IMR-90 (cell line): ENCODE data around the gene IAPP. TPM values are rescaled to one million over a fixed set of nuclear protein-coding genes. Genes with fewer than 3 reads are reported as not detected.

Experiments
- ATAC-seq: fragments of 200-7000 bp; cut with Tn5 transposase; 2 replicates; pipeline ENCODE4 v1.9.1; 2020; ENCODE audit warnings: low read depth, mild to moderate bottlenecking, moderate library complexity
- BruUV-seq: library from RNA; stranded (reverse); fragments of 400-500 nt; replicated peaks from 2 replicates; lab custom pipeline; 2021; lab: Mats Ljungman, UMichigan
- CTCF ChIA-PET: fragments of 300-600 bp; formaldehyde crosslinking; extraction: SDS; loops from one replicate; lab custom pipeline; 2021; ENCODE audit warnings: antibody characterized with exemption; lab: Yijun Ruan, JAX
- POLR2A ChIA-PET: fragments of 300-600 bp; sonication (Branson Sonifier 250); formaldehyde crosslinking; loops from one replicate; lab custom pipeline; 2022; ENCODE audit warnings: antibody characterized with exemption; ENCODE audit not compliant: unreplicated experiment; lab: Charles Lee
- DNase-seq: peaks from one replicate; pipeline ENCODE4 v3.0.0; 2013
- H2AFZ ChIP-seq: replicated peaks from 2 replicates; pipeline ENCODE3; 2013; ENCODE audit warnings: low read length, mild to moderate bottlenecking; ENCODE audit not compliant: poor library complexity
- H2AK5ac ChIP-seq: 2 replicates; pipeline ENCODE4 v1.6.1; 2013; ENCODE audit warnings: low read depth, low read length, inconsistent platforms
- H2AK9ac ChIP-seq: replicated peaks from 2 replicates; pipeline ENCODE3; 2013; ENCODE audit warnings: mild to moderate bottlenecking, low read depth, low read length, moderate library complexity; ENCODE audit not compliant: poor library complexity
- H2BK120ac ChIP-seq: 2 replicates; pipeline ENCODE4 v1.6.1; 2013; ENCODE audit warnings: low read depth, low read length, inconsistent platforms
- H2BK15ac ChIP-seq: 3 replicates; pipeline ENCODE4 v1.6.1; 2013; ENCODE audit warnings: low read depth, low read length, inconsistent platforms
- H2BK20ac ChIP-seq: 2 replicates; pipeline ENCODE4 v1.6.1; 2013; ENCODE audit warnings: low read depth, mild to moderate bottlenecking, inconsistent platforms, low read length, moderate library complexity
- H2BK5ac ChIP-seq: 2 replicates; pipeline ENCODE4 v1.6.1; 2013; ENCODE audit warnings: mild to moderate bottlenecking, low read depth, low read length, inconsistent platforms; ENCODE audit not compliant: poor library complexity, severe bottlenecking
- H3K14ac ChIP-seq: replicated peaks from 2 replicates; pipeline ENCODE4 v1.6.1; 2013; ENCODE audit warnings: low read depth, low read length, inconsistent platforms
- H3K18ac ChIP-seq: 2 replicates; pipeline ENCODE4 v1.6.1; 2013; ENCODE audit warnings: low read depth, low read length, control low read depth
- H3K23ac ChIP-seq: 2 replicates; pipeline ENCODE4 v1.6.1; 2013; ENCODE audit warnings: low read depth, low read length, inconsistent platforms
- H3K27ac ChIP-seq: 2 replicates; pipeline ENCODE4 v1.5.1; 2013; ENCODE audit warnings: mild to moderate bottlenecking, control low read depth, low read length; ENCODE audit not compliant: insufficient read depth
- H3K27me3 ChIP-seq: 2 replicates; pipeline ENCODE4 v1.6.1; 2013; ENCODE audit warnings: low read length; ENCODE audit not compliant: control insufficient read depth, insufficient read depth
- H3K36me3 ChIP-seq: 2 replicates; pipeline ENCODE4 v1.6.1; 2013; ENCODE audit warnings: low read length, mixed read lengths; ENCODE audit not compliant: control insufficient read depth, insufficient read depth
- H3K4ac ChIP-seq: 2 replicates; pipeline ENCODE4 v1.6.1; 2013; ENCODE audit warnings: low read depth, low read length, inconsistent platforms
- H3K4me1 ChIP-seq: 2 replicates; pipeline ENCODE4 v1.6.1; 2013; ENCODE audit warnings: low read length, mixed read lengths; ENCODE audit not compliant: control insufficient read depth, insufficient read depth
- H3K4me2 ChIP-seq: 2 replicates; pipeline ENCODE4 v1.6.1; 2013; ENCODE audit warnings: low read depth, mild to moderate bottlenecking, control low read depth, low read length, moderate library complexity
- H3K4me3 ChIP-seq: 2 replicates; pipeline ENCODE4 v1.5.1; 2013; ENCODE audit warnings: low read depth, mild to moderate bottlenecking, control low read depth, low read length, moderate library complexity; ENCODE audit not compliant: insufficient read depth
- H3K56ac ChIP-seq: 2 replicates; pipeline ENCODE4 v1.6.1; 2013; ENCODE audit warnings: low read length, inconsistent platforms; ENCODE audit not compliant: insufficient read depth; ENCODE audit errors: extremely low read depth
- H3K79me1 ChIP-seq, 2 experiments: 2 replicates each; pipeline ENCODE4 v1.6.1; 2013; ENCODE audit warnings: low read length in 2 of 2, inconsistent platforms in 1 of 2, low read depth in 1 of 2
- H3K9ac ChIP-seq: 2 replicates; pipeline ENCODE4 v1.6.1; 2013; ENCODE audit warnings: low read depth, low read length, control low read depth
- H3K9me1 ChIP-seq: 2 replicates; pipeline ENCODE4 v1.6.1; 2013; ENCODE audit warnings: low read length, inconsistent platforms; ENCODE audit not compliant: insufficient read depth
- H3K9me3 ChIP-seq: 2 replicates; pipeline ENCODE4 v1.6.1; 2013; ENCODE audit warnings: low read length; ENCODE audit not compliant: control insufficient read depth, insufficient read depth
- H4K20me1 ChIP-seq: 2 replicates; pipeline ENCODE4 v1.6.1; 2013; ENCODE audit warnings: low read length, inconsistent platforms; ENCODE audit not compliant: insufficient read depth
- H4K5ac ChIP-seq: 2 replicates; pipeline ENCODE4 v1.6.1; 2013; ENCODE audit warnings: mild to moderate bottlenecking, low read depth, low read length, control low read depth
- H4K8ac ChIP-seq, 2 experiments: 2 replicates each; pipeline ENCODE4 v1.6.1; 2013; ENCODE audit warnings: low read depth in 2 of 2, low read length in 2 of 2, control low read depth in 1 of 2, inconsistent platforms in 1 of 2
- H4K91ac ChIP-seq: 2 replicates; pipeline ENCODE4 v1.6.1; 2013; ENCODE audit warnings: low read depth, low read length, inconsistent platforms; ENCODE audit not compliant: insufficient read depth
- CEBPB ChIP-seq: IDR thresholded peaks from 2 replicates; pipeline ENCODE4 v1.6.1; 2012; ENCODE audit warnings: low read depth, low read length, improper control_type of control experiment
- CHD1 ChIP-seq: IDR thresholded peaks from 2 replicates; pipeline ENCODE4 v1.6.1; 2012; ENCODE audit warnings: low read depth, low read length, improper control_type of control experiment
- FOS ChIP-seq: fragments of 150-350 bp; IDR thresholded peaks from 2 replicates; pipeline ENCODE4 v1.6.1; 2016; ENCODE audit warnings: low read depth, low read length
- MAFK ChIP-seq: IDR thresholded peaks from 2 replicates; pipeline ENCODE4 v1.6.1; 2012; ENCODE audit warnings: low read depth, low read length, improper control_type of control experiment
- MAZ ChIP-seq: IDR thresholded peaks from 2 replicates; pipeline ENCODE4 v1.6.1; 2012; ENCODE audit warnings: low read depth, mild to moderate bottlenecking, low read length, improper control_type of control experiment, moderate library complexity, borderline replicate concordance
- MXI1 ChIP-seq: IDR thresholded peaks from 2 replicates; pipeline ENCODE4 v1.6.1; 2012; ENCODE audit warnings: low read depth, mild to moderate bottlenecking, low read length, moderate library complexity, borderline replicate concordance
- NFE2L2 ChIP-seq: fragments of 150-350 bp; IDR thresholded peaks from 2 replicates; pipeline ENCODE4 v1.6.1; 2016; ENCODE audit warnings: low read depth, mild to moderate bottlenecking, low read length
- POLR2A ChIP-seq: IDR thresholded peaks from 2 replicates; pipeline ENCODE4 v1.6.1; 2012; ENCODE audit warnings: mild to moderate bottlenecking, low read depth, low read length
- RAD21 ChIP-seq: IDR thresholded peaks from 2 replicates; pipeline ENCODE4 v1.6.1; 2012; ENCODE audit warnings: low read length, improper control_type of control experiment
- RFX5 ChIP-seq: IDR thresholded peaks from 2 replicates; pipeline ENCODE4 v1.8.0; 2012; ENCODE audit warnings: low read depth, mild to moderate bottlenecking, low read length, moderate library complexity
- SMC3 ChIP-seq: fragments of 150-350 bp; IDR thresholded peaks from 2 replicates; pipeline ENCODE4 v1.6.1; 2016; ENCODE audit warnings: low read depth, mild to moderate bottlenecking, antibody characterized with exemption, low read length, moderate library complexity
- WGBS, 2 experiments: methylation state at CpG; one replicate each; pipeline versions ENCODE4 v1.1.5 to v1.1.7; 2013; ENCODE audit warnings: missing lambda C conversion rate in 2 of 2; ENCODE audit not compliant: insufficient read length in 1 of 2; ENCODE audit errors: extremely low coverage in 2 of 2; 5-methylcytosine and 5-hydroxymethylcytosine counted together
- dilution Hi-C: fragments of 300-500 bp; cut with HindIII; formaldehyde crosslinking; loops from one replicate; pipeline ENCODE4 v1.14.3; 2018; ENCODE audit warnings: low sequenced_read_pairs; ENCODE audit not compliant: unreplicated experiment
- in situ Hi-C: fragments of 300-500 bp; cut with MboI; formaldehyde crosslinking; loops from 3 replicates; pipeline ENCODE4 v1.14.3; 2019; ENCODE audit warnings: low sequenced_read_pairs, inconsistent platforms, mixed read lengths
- intact Hi-C: fragments of 100-400 bp; cut with micrococcal nuclease; formaldehyde crosslinking; loops from 2 replicates; pipeline ENCODE4 v1.10.0; 2022
- polyA plus RNA-seq, 3 experiments: library from polyadenylated mRNA; depleted of rRNA; stranded (reverse); fragments of >200 nt; gene quantifications; 2 replicates each; pipeline ENCODE4 v1.2.3, GENCODE V29; 2012; ENCODE audit warnings: low replicate concordance in 1 of 3
- total RNA-seq: library from RNA; depleted of rRNA; stranded (reverse); fragments of >200 nt; gene quantifications from 2 replicates; pipeline ENCODE4 v1.2.3, GENCODE V29; 2012
- TF ChIP-seq, protein P1 (sequence below): fragments of 150-350 bp; IDR thresholded peaks from 2 replicates; pipeline ENCODE4 v1.6.1; 2016; ENCODE audit warnings: low read depth, mild to moderate bottlenecking, low read length, moderate library complexity, borderline replicate concordance
- TF ChIP-seq, protein P2 (sequence below): conservative IDR thresholded peaks from 2 replicates; pipeline ENCODE4 v1.5.1; 2012; ENCODE audit warnings: mild to moderate bottlenecking, low read depth, low read length, improper control_type of control experiment

The IAPP gene
- total and polyA plus RNA-seq, 2 of the 4 experiments (the other 2 are of a cell fraction), result not detected

DNA sequence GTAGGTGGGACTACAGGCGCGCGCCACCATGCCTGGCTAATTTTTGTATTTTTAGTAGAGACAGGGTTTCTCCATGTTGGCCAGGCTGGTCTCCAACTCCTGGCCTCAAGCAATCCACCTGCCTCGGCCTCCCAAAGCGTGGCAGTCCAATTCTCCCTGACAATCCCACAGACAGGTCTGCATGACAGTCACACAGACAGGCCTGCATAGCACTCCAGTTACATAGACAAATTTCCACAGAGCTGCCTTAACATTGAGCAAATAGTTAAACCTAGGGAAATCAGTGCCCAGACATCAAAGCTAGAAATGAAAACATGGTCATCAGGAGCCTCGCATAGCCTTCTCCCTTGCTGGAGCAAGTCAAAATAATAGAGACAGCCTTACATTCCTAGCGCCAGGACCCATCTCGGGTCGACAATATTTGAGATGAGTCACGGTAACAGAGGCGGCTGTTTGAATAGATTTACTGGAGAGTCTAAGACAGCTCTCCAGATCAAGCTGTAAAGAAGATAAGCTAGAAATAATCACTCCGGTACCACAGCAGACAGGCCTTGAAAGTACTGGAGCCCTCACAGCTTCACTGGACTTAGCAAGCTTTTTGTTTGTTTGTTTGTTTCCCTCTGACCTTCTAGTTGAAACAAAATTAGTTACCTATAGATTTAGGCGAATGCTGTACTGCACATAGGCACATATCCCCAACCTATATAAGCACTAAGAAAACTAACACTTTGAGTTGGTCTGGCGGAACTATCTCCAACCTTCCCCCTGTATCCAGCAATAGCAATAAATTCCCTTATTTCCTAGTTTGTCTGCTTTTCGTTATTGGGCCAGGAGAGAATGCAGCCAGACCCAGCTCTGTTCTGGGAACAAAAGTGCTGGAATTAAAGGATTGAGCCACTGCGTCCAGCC is 40.9 kb downstream of the IAPP start (continued):
- no peak for TF ChIP-seq MAFK

DNA sequence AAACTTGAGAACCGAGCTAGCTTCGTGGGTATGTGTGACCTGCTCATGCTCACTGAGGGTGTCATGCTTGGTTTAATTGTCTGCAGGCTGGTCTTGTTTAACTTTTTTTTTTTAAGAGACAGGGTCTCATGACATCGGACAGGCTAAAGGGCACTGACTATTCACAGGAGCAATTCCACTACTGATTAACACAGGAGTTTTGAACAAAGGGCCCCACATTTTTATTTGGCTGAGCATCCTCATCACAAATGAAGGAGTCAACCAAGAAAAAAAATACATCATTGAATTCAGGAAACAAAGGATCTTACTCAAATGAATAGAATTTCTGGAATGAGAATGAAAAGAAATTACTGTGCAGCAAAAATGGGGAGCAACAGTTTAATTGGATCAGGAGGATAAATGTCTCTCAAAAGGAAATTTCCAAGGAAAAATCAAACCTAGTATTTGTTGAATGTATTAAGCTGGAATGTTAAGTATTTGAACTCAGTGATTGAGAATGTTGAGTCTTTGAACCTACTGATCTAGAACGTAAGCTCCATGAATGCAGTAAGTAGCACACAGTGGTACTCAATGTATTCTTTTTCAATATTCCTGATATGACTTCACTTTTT is 43.9 kb downstream of the IAPP start:
- POLR2A ChIA-PET, result no interaction called here
- dilution Hi-C loops, result no loop called here
- TF ChIP-seq MAFK, result no peak
- no peak for TF ChIP-seq MAZ
- no peak for TF ChIP-seq RAD21
- TF ChIP-seq RFX5, result no peak
- TF ChIP-seq NFE2L2, result no peak
- TF ChIP-seq, protein P1, sequence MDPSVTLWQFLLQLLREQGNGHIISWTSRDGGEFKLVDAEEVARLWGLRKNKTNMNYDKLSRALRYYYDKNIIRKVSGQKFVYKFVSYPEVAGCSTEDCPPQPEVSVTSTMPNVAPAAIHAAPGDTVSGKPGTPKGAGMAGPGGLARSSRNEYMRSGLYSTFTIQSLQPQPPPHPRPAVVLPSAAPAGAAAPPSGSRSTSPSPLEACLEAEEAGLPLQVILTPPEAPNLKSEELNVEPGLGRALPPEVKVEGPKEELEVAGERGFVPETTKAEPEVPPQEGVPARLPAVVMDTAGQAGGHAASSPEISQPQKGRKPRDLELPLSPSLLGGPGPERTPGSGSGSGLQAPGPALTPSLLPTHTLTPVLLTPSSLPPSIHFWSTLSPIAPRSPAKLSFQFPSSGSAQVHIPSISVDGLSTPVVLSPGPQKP, result no peak
- TF ChIP-seq, protein P2, sequence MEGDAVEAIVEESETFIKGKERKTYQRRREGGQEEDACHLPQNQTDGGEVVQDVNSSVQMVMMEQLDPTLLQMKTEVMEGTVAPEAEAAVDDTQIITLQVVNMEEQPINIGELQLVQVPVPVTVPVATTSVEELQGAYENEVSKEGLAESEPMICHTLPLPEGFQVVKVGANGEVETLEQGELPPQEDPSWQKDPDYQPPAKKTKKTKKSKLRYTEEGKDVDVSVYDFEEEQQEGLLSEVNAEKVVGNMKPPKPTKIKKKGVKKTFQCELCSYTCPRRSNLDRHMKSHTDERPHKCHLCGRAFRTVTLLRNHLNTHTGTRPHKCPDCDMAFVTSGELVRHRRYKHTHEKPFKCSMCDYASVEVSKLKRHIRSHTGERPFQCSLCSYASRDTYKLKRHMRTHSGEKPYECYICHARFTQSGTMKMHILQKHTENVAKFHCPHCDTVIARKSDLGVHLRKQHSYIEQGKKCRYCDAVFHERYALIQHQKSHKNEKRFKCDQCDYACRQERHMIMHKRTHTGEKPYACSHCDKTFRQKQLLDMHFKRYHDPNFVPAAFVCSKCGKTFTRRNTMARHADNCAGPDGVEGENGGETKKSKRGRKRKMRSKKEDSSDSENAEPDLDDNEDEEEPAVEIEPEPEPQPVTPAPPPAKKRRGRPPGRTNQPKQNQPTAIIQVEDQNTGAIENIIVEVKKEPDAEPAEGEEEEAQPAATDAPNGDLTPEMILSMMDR, result no peak
- no peak for TF ChIP-seq CEBPB
- no peak for TF ChIP-seq POLR2A
- TF ChIP-seq CHD1, result no peak
- no peak for TF ChIP-seq FOS
- no peak for TF ChIP-seq MXI1
- TF ChIP-seq SMC3, result no peak

More for the DNA sequence above, 43.9 kb downstream of the IAPP start:
- CTCF ChIA-PET, result no interaction called here
- no peak overlapping the region; the same call in 1 of the 2 replicates for H2BK20ac ChIP-seq
- DNase-seq, result peak; percentile 42
- intact Hi-C loops, result loop anchor here (1.0 kb wide), 1 partner anchor 11 kb away; no protein-coding TSS in a partner anchor
- no peak overlapping the region for H3K9ac ChIP-seq
- H2AK9ac ChIP-seq, result no peak overlapping the region
- no peak overlapping the region for H4K5ac ChIP-seq
- no peak overlapping the region for H3K4ac ChIP-seq
- H2BK5ac ChIP-seq, result no peak overlapping the region
- in situ Hi-C loops, result no loop called here
- H3K9me1 ChIP-seq, result no peaks in the 10 kb centered on the region
- no peaks in the 10 kb centered on the region for H3K4me1 ChIP-seq
- no peak overlapping the region for H2BK120ac ChIP-seq
- H4K91ac ChIP-seq, result no peak overlapping the region
- H3K56ac ChIP-seq, result no peak overlapping the region
- no peaks in the 10 kb centered on the region for H4K20me1 ChIP-seq
- ATAC-seq, result peak; percentile 79
- H2AK5ac ChIP-seq, result no peak overlapping the region
- no TSS peak for BruUV-seq
- H2BK15ac ChIP-seq, result no peak overlapping the region
- no peak overlapping the region for H3K4me2 ChIP-seq
- H4K8ac ChIP-seq, result no peak overlapping the region
- H3K79me1 ChIP-seq, result no peaks in the 10 kb centered on the region
- no peak overlapping the region for H3K23ac ChIP-seq
- H3K27me3 ChIP-seq, result no peaks in the 10 kb centered on the region
- H3K18ac ChIP-seq, result no peak overlapping the region
- no peaks in the 10 kb centered on the region for H3K36me3 ChIP-seq
- WGBS, 2 experiments, result no CpG with 5 or more reads among the region's 4 CpGs
- no peaks in the 10 kb centered on the region for H3K9me3 ChIP-seq
- H2AFZ ChIP-seq, result no peak overlapping the region
- H3K14ac ChIP-seq, result no peak overlapping the region
- H3K4me3 ChIP-seq, result no peak overlapping the region
- H3K27ac ChIP-seq, result no peak overlapping the region
